HG02973 (cell line): ENCODE results near the gene ARMH3.

Experiments used
- ATAC-seq: cut with Tn5 transposase; IDR thresholded peaks from one replicate; pipeline ENCODE4 v1.9.1; 2021; ENCODE audit warnings: moderate library complexity; ENCODE audit not compliant: unreplicated experiment

The ARMH3 gene

GRCh38 chr10:101941871-101942270, 114.1 kb downstream of the ARMH3 start:
- no peak for ATAC-seq

- ATAC-seq: no peak
These were observed 115.1 kb downstream of the ARMH3 start for GRCh38 chr10:101940916-101941315.

GRCh38 chr10:101939729-101940128, 116.2 kb downstream of the ARMH3 start:
- ATAC-seq: no peak

- ATAC-seq: no peak
These were observed 116.8 kb downstream of the ARMH3 start for GRCh38 chr10:101939008-101939648.

GRCh38 chr10:101938305-101939007, 117.5 kb downstream of the ARMH3 start:
- no peak for ATAC-seq

- no peak for ATAC-seq
These were observed 120.5 kb downstream of the ARMH3 start for GRCh38 chr10:101935431-101935830.

GRCh38 chr10:101934686-101935305, 121.2 kb downstream of the ARMH3 start:
- ATAC-seq: no peak

GRCh38 chr10:101933976-101934375, 122.0 kb downstream of the ARMH3 start:
- ATAC-seq: no peak

GRCh38 chr10:101932183-101932582, 123.8 kb downstream of the ARMH3 start:
- ATAC-seq: no peak

- ATAC-seq: no peak
These were observed 130.9 kb downstream of the ARMH3 start for GRCh38 chr10:101925027-101925426.

- ATAC-seq: no peak
These were observed 132.7 kb downstream of the ARMH3 start for GRCh38 chr10:101923256-101923655.

- ATAC-seq: no peak
These were observed 133.1 kb downstream of the ARMH3 start for GRCh38 chr10:101922846-101923245.

GRCh38 chr10:101920546-101920945, 135.4 kb downstream of the ARMH3 start:
- ATAC-seq: no peak

- ATAC-seq: no peak
These were observed 136.8 kb downstream of the ARMH3 start for GRCh38 chr10:101919026-101919770.

GRCh38 chr10:101912561-101913179, 143.3 kb downstream of the ARMH3 start:
- no peak for ATAC-seq

GRCh38 chr10:101906586-101907183, 149.3 kb downstream of the ARMH3 start:
- no peak for ATAC-seq

GRCh38 chr10:101905251-101905650, 150.7 kb downstream of the ARMH3 start:
- ATAC-seq: no peak

GRCh38 chr10:101903827-101904550, 152.0 kb downstream of the ARMH3 start:
- peak; percentile 61 for ATAC-seq

GRCh38 chr10:101902820-101903145, 153.2 kb downstream of the ARMH3 start:
- no peak for ATAC-seq
